Gastrocnemius medialis (tissue), 4 donors: Measurements from ENCODE around the gene ZNF789.

Experiments
- CTCF ChIP-seq, 5 experiments: fragments of 450-650 bp in 3 of 5; fragments of 200-600 bp in 2 of 5; sonication (generic) in 2 of 5; IDR thresholded peaks in 4 of 5; conservative IDR thresholded peaks in 1 of 5; 1 replicate in 4 of 5; 2 replicates in 1 of 5; pipeline ENCODE4 v1.5.1; 2016 to 2019; ENCODE audit warnings: antibody characterized with exemption in 5 of 5, mild to moderate bottlenecking in 3 of 5, moderate library complexity in 3 of 5
- POLR2A ChIP-seq, 2 donors: fragments of 450-650 bp; IDR thresholded peaks; one replicate each; pipeline ENCODE4 v1.6.1; 2017; ENCODE audit warnings: antibody characterized with exemption in 2 of 2, mild to moderate bottlenecking in 2 of 2, moderate library complexity in 2 of 2

GRCh38 chr7:99448855-99449254 lies 23.8 kb upstream of the ZNF789 start:
- no peak for TF ChIP-seq CTCF (IDR thresholded peaks at IDR 0.05 in 4 of 5, conservative IDR thresholded peaks at IDR 0.05 in 1 of 5)
- TF ChIP-seq POLR2A (IDR thresholded peaks at IDR 0.05) = no peak
